HG03025 (cell line): ENCODE results near the gene TMEM255B.
"Not testable (repeated sequence)": the region's sequence is repeated elsewhere in the genome, so short reads cannot be mapped to it uniquely, and the experiment has no call there.

Experiments used
- ATAC-seq: cut with Tn5 transposase; IDR thresholded peaks from one replicate; pipeline ENCODE4 v1.9.1; 2021; ENCODE audit warnings: mild to moderate bottlenecking, moderate library complexity; ENCODE audit not compliant: unreplicated experiment, low FRiP score

TMEM255B gene

DNA sequence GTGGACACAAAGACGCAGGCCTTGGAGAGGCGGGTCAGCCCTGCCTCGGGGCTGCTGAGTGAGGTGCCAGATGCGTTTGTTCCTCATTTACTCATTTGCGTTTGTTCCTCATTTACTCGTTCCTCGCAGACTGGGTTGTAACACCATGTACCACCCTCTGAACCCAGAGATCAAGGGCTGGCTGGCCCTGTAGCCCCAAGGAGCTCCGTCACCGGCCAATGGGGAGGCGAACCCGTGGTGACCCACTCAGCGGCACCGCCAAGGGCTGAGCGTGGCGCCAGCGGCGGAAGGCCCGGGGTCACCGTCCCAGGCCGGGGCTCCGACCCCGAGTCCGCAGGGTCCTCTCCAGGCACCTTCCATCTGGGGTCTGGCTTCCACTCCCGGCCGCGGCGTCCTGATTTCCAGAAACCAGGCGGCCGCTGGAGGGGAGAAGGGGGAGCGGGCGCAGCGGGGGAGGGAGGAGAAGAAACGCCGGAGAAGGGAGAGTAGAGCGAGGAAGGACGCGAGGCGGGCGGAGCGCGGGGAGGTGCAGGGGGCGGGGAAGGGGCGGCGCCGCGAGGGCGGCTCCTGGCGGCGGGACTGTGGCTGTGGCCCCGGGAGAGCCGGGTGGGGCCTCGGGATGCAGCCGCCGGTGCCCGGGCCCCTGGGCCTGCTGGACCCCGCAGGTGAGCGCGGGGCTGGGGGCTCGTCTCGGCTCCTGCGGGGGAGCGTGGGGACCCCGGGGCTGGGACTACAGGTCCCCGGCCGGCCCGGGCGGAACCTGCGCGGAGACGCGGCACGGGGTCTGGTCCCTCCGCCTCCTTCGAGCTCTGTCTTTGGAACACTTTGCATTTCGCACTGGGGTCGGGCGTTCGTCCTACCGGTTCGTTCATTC is at the start of gene TMEM255B:
TMEM255B (plus strand) TSS at position 576 of the 874 bp plus-strand sequence; CDS start at position 620, 44 bp downstream.
- no peak for ATAC-seq

DNA sequence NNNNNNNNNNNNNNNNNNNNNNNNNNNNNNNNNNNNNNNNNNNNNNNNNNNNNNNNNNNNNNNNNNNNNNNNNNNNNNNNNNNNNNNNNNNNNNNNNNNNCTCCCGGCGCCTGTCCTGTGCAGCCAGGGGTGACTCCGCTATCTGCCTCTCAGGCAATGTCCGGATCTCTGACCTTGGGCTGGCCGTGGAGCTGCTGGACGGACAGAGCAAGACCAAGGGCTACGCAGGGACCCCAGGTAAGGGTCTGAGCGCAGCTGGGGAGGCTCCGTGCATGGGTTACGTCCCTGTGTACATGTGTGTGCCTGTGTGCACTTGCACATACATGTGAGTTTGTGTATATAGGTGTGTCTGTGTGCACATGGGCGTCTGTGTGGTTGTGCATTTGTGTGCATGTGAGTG is 36.1 kb upstream of the TMEM255B start:
- ATAC-seq = no peak

- no peak for ATAC-seq
Measured at GRCh38 chr13:113723410-113724015, 35.5 kb upstream of the TMEM255B start.

GRCh38 chr13:113724016-113724758 is 34.8 kb upstream of the TMEM255B start:
- ATAC-seq = no peak

GRCh38 chr13:113724780-113725315 is 34.2 kb upstream of the TMEM255B start:
- ATAC-seq = no peak

GRCh38 chr13:113725329-113726105 is 33.5 kb upstream of the TMEM255B start:
- ATAC-seq = not testable (repeated sequence)

DNA sequence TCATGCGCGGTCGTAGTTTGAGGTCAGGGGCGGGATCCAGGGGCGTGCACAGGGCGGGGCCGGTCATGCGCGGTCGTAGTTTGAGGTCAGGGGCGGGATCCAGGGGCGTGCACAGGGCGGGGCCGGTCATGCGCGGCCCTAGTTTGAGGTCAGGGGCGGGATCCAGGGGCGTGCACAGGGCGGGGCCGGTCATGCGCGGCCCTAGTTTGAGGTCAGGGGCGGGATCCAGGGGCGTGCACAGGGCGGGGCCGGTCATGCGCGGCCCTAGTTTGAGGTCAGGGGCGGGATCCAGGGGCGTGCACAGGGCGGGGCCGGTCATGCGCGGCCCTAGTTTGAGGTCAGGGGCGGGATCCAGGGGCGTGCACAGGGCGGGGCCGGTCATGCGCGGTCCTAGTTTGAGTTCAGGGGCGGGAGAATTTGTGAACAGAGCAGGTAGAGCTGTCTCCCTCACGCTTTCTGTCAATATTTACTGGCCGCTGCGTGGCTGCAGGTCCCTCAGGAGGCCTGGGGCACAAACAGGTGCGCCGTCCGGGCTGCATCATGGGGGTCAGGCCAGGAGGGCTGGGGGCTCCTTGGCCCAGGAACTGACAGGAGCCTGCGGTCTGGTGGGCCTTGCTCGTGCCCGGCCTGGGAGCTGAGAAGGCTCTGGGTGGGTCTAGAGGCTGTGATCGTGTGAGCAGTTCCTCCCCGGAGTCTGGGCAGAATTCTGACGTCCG is 32.8 kb upstream of the TMEM255B start:
- not testable (repeated sequence) for ATAC-seq

GRCh38 chr13:113726961-113727411 is 32.0 kb upstream of the TMEM255B start:
- no peak for ATAC-seq

GRCh38 chr13:113728571-113729054 is 30.4 kb upstream of the TMEM255B start:
- no peak for ATAC-seq

GRCh38 chr13:113729187-113730019 is 29.6 kb upstream of the TMEM255B start:
- no peak for ATAC-seq

GRCh38 chr13:113730258-113730691 is 28.8 kb upstream of the TMEM255B start:
- ATAC-seq = no peak

DNA sequence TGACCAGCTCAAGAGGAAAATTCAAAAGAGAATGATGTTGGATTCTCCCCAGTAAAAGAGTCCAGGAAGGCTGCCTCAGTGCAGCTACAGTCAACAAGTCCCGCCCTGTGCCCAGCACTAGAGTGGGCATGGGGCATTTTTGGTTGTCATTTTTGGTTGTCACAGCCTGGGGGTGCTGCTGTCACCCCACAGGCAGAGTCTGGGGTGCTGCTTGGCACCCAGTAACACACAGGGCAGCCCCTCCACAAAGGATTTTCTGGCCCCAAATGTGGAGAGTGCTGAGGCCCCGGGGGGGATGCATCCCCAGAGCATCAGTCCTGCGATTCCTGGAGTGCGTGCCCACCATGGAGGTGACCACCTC is 28.2 kb upstream of the TMEM255B start:
- no peak for ATAC-seq

DNA sequence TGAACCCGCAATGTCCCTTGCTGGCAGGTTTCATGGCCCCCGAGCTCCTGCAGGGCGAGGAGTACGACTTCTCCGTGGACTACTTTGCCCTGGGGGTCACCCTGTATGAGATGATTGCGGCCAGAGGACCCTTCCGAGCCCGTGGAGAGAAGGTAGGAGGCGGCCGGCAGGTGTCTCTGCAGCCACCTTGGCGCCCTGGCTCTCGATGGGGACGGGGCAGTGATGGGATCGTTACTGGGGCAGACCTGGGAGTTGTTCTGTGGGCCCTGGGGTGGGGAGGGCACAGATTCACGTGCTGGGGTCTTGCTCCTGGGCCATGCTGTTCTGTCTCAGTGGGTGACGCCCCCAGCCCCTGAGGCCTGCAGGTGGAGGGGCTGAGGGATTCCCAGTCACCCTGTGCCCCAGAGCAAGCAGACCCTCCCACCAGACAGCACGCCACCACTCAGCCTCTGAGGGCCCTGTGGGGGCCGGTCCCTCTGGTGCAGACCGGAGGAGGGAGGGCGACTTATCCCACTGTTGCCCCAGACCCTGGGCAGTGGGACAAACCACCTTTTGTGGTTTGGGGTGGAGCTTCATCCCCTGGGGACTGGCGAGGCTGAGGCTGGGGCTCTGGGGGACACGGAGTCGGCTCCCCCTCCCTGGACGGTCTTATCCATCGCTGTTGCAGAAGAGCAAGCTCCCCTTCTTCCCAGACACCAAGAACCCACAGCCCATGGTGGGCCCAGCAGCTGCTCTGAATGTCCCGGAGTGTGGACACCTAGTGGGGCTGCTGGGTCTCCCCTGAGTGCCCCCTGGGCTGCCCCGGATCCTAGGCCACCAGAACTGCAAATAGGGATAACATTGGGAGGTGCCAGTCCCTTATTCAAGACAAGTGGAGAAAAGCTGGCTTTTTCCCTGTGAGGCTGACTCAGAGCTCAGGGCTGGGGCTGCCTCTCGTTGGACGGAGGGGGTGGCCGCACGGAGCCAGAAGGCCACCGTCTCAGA is 27.5 kb upstream of the TMEM255B start:
- ATAC-seq = no peak

- ATAC-seq = no peak
Measured at GRCh38 chr13:113732176-113732960, 26.7 kb upstream of the TMEM255B start.

GRCh38 chr13:113732961-113733950 is 25.8 kb upstream of the TMEM255B start:
- no peak for ATAC-seq
